B cell (primary cell): ENCODE measurements around the gene C10orf105. TPM values are rescaled to one million over a fixed set of nuclear protein-coding genes. Genes with fewer than 3 reads are reported as not detected.
A peak's percentile ranks its signal among the peaks of the same experiment; 100 is the strongest.

ENCODE experiments used
- ATAC-seq: fragments of 200-7000 bp; cut with Tn5 transposase; one replicate; pipeline ENCODE4 v1.10.0; 2021; ENCODE audit warnings: low read depth, mild to moderate bottlenecking, moderate number of reproducible peaks, moderate library complexity
- CTCF ChIA-PET: fragments of 350-600 bp; sonication (Branson Sonifier 250); formaldehyde crosslinking; loops from one replicate; lab custom pipeline; 2021; ENCODE audit warnings: antibody characterized with exemption, inconsistent platforms; lab: Charles Lee
- POLR2A ChIA-PET: fragments of 350-600 bp; sonication (Branson Sonifier 250); formaldehyde crosslinking; loops from one replicate; lab custom pipeline; 2021; ENCODE audit warnings: antibody characterized with exemption; lab: Charles Lee
- DNase-seq: peaks from one replicate; pipeline ENCODE4 v3.0.0; 2013
- H2AFZ ChIP-seq: 2 replicates; pipeline ENCODE4 v1.6.1; 2012; ENCODE audit warnings: mild to moderate bottlenecking, low read depth, low read length; ENCODE audit not compliant: insufficient read depth, poor library complexity, severe bottlenecking
- H3K27ac ChIP-seq, 2 donors: 1 replicate in 1 of 2; 2 replicates in 1 of 2; pipeline ENCODE4 v1.5.1; 2012 to 2013; ENCODE audit warnings: low read length in 2 of 2, mild to moderate bottlenecking in 2 of 2, moderate library complexity in 1 of 2
- H3K27me3 ChIP-seq, 4 experiments: fragments of 200-600 bp in 1 of 4; sonication (generic) in 1 of 4; replicated peaks in 1 of 4; 1 replicate in 2 of 4; 2 replicates in 2 of 4; pipeline versions ENCODE4 v1.6.1 to v1.7.0; 2013 to 2016; ENCODE audit warnings: low read length in 3 of 4, mild to moderate bottlenecking in 2 of 4, mixed read lengths in 1 of 4, moderate library complexity in 1 of 4; ENCODE audit not compliant: insufficient read depth in 4 of 4, control insufficient read depth in 3 of 4; ENCODE audit errors: control extremely low read depth in 1 of 4
- H3K36me3 ChIP-seq, 2 experiments: replicated peaks in 1 of 2; 1 replicate in 1 of 2; 2 replicates in 1 of 2; pipeline versions ENCODE4 v1.6.1 to v1.7.1; 2013; ENCODE audit warnings: low read length in 1 of 2; ENCODE audit not compliant: insufficient read depth in 2 of 2, control insufficient read depth in 1 of 2; ENCODE audit errors: control extremely low read depth in 1 of 2, extremely low read depth in 1 of 2
- H3K4me1 ChIP-seq, 2 donors: fragments of 200-600 bp in 1 of 2; sonication (generic) in 1 of 2; 1 replicate in 1 of 2; 2 replicates in 1 of 2; pipeline versions ENCODE4 v1.5.1 to v1.6.1; 2013 to 2017; ENCODE audit warnings: low read length in 2 of 2; ENCODE audit not compliant: control insufficient read depth in 2 of 2, insufficient read depth in 2 of 2
- H3K4me2 ChIP-seq: replicated peaks from 2 replicates; pipeline ENCODE3; 2012; ENCODE audit warnings: mild to moderate bottlenecking, low read depth, low read length; ENCODE audit not compliant: poor library complexity, severe bottlenecking
- H3K4me3 ChIP-seq, 5 experiments: fragments of 200-600 bp in 1 of 5; sonication (generic) in 1 of 5; 1 replicate in 3 of 5; 2 replicates in 2 of 5; pipeline versions ENCODE4 v1.5.1 to v1.7.0; 2011 to 2016; ENCODE audit warnings: low read length in 4 of 5, mild to moderate bottlenecking in 4 of 5, low read depth in 2 of 5, control low read depth in 1 of 5, moderate library complexity in 1 of 5; ENCODE audit not compliant: insufficient read depth in 1 of 5; ENCODE audit errors: control extremely low read depth in 1 of 5, extremely low read depth in 1 of 5
- H3K79me2 ChIP-seq: fragments of 200-600 bp; sonication (generic); one replicate; pipeline ENCODE4 v1.6.0; 2016; ENCODE audit warnings: low read length; ENCODE audit not compliant: control insufficient read depth, insufficient read depth
- H3K9ac ChIP-seq: fragments of 200-600 bp; sonication (generic); 2 replicates; pipeline ENCODE4 v1.6.1; 2017; ENCODE audit warnings: mild to moderate bottlenecking, low read length, moderate library complexity
- H3K9me3 ChIP-seq, 3 donors: one replicate each; pipeline versions ENCODE4 v1.6.1 to v1.7.1; 2013; ENCODE audit warnings: low read length in 2 of 3; ENCODE audit not compliant: control insufficient read depth in 2 of 3, insufficient read depth in 1 of 3; ENCODE audit errors: control extremely low read depth in 1 of 3
- H4K20me1 ChIP-seq: 2 replicates; pipeline ENCODE4 v1.6.0; 2012; ENCODE audit warnings: mild to moderate bottlenecking, low read length; ENCODE audit not compliant: insufficient read depth, control insufficient read depth, poor library complexity, severe bottlenecking
- H3K27ac Mint-ChIP-seq: one replicate; pipeline ENCODE4 v1.8.0; 2021; ENCODE audit warnings: mixed read lengths
- H3K27me3 Mint-ChIP-seq: one replicate; pipeline ENCODE4 v1.8.0; 2021; ENCODE audit warnings: mixed read lengths
- H3K4me1 Mint-ChIP-seq: one replicate; pipeline ENCODE4 v1.8.0; 2021; ENCODE audit warnings: mixed read lengths
- H3K4me3 Mint-ChIP-seq: one replicate; pipeline ENCODE4 v1.8.0; 2021; ENCODE audit warnings: mixed read lengths
- H3K9me3 Mint-ChIP-seq: one replicate; pipeline ENCODE4 v1.8.0; 2022; ENCODE audit warnings: mixed read lengths; ENCODE audit not compliant: insufficient read depth
- EZH2 ChIP-seq: IDR thresholded peaks from 2 replicates; pipeline ENCODE4 v1.6.1; 2012; ENCODE audit warnings: borderline replicate concordance, low read depth, mild to moderate bottlenecking, moderate library complexity, low read length; ENCODE audit not compliant: insufficient read depth, poor library complexity, severe bottlenecking
- WGBS: methylation state at CpG from one replicate; pipeline ENCODE4 v1.1.5; 2013; ENCODE audit warnings: missing lambda C conversion rate; ENCODE audit not compliant: insufficient coverage; 5-methylcytosine and 5-hydroxymethylcytosine counted together
- intact Hi-C: fragments of 100-400 bp; cut with micrococcal nuclease; formaldehyde crosslinking; loops from one replicate; pipeline ENCODE4 v1.10.0; 2022
- polyA plus RNA-seq: library from polyadenylated mRNA; depleted of rRNA; stranded (reverse); fragments of >200 nt; gene quantifications from 2 replicates; pipeline ENCODE4 v1.2.3, GENCODE V29; 2012
- total RNA-seq, 2 donors: library from RNA; stranded (reverse); fragments of 120-200 nt in 1 of 2; gene quantifications; 1 replicate in 1 of 2; 2 replicates in 1 of 2; pipeline versions ENCODE4 v1.2.3 to v1.2.4, GENCODE V29; 2013 to 2022
- TF ChIP-seq, protein P1 (sequence below): fragments of 200-600 bp; IDR thresholded peaks from one replicate; pipeline ENCODE4 v1.8.0; 2022; ENCODE audit warnings: antibody characterized with exemption, mild to moderate bottlenecking

The C10orf105 gene
- total and polyA plus RNA-seq, 2 donors (not counting 1 experiment from before 2014, with no cell fraction given) = 0.03 TPM; not detected in 1

DNA sequence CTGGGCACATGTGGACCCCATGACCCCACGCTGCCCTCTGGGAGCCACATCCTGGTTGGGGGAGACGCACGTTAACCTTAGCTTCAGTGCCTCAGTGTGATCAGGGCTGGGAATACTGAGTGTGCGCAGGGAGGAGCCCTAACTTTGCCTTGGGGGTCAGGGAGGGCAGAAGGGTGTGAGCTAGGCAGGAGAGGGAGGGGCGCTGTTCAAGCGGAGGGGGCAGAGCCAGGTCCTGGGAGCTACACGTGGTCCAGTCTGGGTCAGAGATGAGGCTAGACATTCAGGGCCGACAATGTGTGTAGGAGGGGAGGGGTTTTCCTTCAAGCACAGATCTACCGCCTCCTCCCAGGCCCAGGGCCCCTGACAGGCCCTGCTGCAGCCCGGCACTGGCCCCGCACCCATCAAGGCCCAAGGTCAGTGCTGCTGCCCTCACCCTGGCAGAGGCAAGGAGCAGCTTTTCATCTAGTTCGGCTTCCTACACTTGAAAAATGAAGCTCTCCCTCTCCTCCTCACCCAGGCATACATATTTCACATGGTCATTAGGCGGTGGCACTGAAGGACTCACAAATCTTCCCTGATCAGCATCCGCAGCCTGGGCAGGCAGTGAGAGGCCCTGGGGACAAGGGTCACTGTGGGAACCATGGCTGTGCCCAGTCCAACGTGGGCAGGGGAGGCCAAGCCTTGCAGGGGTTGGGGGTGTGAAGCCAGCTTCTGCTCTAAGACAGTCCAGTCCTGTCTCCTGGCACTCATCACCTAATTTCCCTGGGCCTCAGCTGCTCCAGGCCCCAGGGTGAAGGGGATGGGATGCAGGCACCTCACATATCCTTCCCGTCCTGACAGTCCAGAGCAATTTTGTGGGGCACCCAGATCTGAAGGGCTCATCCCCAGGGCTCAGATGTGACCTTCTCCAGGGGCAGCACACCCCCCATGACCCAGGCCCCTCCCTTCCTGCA is 47.3 kb downstream of the C10orf105 start:
- ChIA-PET CTCF (interaction anchor here (1.1 kb wide), 1 partner anchor 24 kb away, joined by 3 read pairs; no protein-coding TSS in a partner anchor), POLR2A (no interaction called here)
- Mint-ChIP-seq H3K9me3 (no peaks in the 10 kb centered on the region), H3K4me3 (no peak overlapping the region), H3K4me1 (peaks cover 10% of the 10 kb centered on the region), H3K27ac (no peak overlapping the region), H3K27me3 (peaks cover 2% of the 10 kb centered on the region)
- intact Hi-C loops = no loop called here
- Histone ChIP-seq H3K79me2 (no peaks in the 10 kb centered on the region), H2AFZ (no peak overlapping the region), H3K9me3 (no peaks in the 10 kb centered on the region), H3K27me3 (no peaks in the 10 kb centered on the region), H3K4me3 (no peak overlapping the region), H4K20me1 (no peaks in the 10 kb centered on the region), H3K9ac (no peak overlapping the region), H3K4me2 (no peak overlapping the region), H3K27ac (no peak overlapping the region), H3K4me1 (peaks cover 10 to 12% of the 10 kb centered on the region in 2 donors), H3K36me3 (no peaks in the 10 kb centered on the region)
- WGBS = 90% methylated on average over 16 of the region's 16 CpGs
- ATAC-seq (no peak), DNase-seq (no peak)
- no peak for TF ChIP-seq EZH2
- TF ChIP-seq, protein P1, sequence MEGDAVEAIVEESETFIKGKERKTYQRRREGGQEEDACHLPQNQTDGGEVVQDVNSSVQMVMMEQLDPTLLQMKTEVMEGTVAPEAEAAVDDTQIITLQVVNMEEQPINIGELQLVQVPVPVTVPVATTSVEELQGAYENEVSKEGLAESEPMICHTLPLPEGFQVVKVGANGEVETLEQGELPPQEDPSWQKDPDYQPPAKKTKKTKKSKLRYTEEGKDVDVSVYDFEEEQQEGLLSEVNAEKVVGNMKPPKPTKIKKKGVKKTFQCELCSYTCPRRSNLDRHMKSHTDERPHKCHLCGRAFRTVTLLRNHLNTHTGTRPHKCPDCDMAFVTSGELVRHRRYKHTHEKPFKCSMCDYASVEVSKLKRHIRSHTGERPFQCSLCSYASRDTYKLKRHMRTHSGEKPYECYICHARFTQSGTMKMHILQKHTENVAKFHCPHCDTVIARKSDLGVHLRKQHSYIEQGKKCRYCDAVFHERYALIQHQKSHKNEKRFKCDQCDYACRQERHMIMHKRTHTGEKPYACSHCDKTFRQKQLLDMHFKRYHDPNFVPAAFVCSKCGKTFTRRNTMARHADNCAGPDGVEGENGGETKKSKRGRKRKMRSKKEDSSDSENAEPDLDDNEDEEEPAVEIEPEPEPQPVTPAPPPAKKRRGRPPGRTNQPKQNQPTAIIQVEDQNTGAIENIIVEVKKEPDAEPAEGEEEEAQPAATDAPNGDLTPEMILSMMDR = no peak

DNA sequence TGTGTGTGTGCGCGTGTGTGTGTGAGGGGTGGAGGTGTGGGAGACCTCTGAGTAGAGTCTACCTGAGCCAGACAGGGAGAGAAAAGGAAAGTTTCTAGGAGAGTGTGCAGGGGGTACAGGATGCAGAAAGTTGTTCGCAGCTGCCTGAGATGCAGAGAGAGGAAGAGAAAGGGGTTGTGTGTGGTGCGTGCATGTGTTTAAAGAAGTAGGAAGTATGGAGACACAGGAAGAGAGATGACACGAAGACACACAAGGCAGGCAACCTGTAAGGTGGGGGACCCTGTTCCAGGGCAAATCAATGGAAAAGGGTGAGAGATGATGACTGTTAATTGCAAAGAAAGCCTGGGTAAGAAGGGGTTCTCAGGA is 52.2 kb downstream of the C10orf105 start:
- peaks cover 17% of the 10 kb centered on the region for H3K4me1 Mint-ChIP-seq
- Histone ChIP-seq H3K4me1 (peaks cover 19 to 22% of the 10 kb centered on the region in 2 donors), H3K79me2 (no peaks in the 10 kb centered on the region), H2AFZ (peak overlapping the region; percentile 64), H3K36me3 (no peaks in the 10 kb centered on the region), H3K27ac (no peak overlapping the region), H3K27me3 (no peaks in the 10 kb centered on the region), H3K9me3 (no peaks in the 10 kb centered on the region), H3K4me2 (peak overlapping the region; percentile 57), H3K4me3 (no peak overlapping the region), H4K20me1 (no peaks in the 10 kb centered on the region), H3K9ac (no peak overlapping the region)
- no peaks in the 10 kb centered on the region for H3K9me3 Mint-ChIP-seq
- ATAC-seq (peak; percentile 67), DNase-seq (no peak)
- POLR2A ChIA-PET = interaction anchor here (1.7 kb wide), 1 partner anchor 106 kb away, joined by 5 read pairs; the partner anchor contains the start of gene VSIR
- CTCF ChIA-PET = interaction anchor here (0.7 to 5.3 kb wide), 6 partner anchors 27 to 283 kb away, joined by 3 to 48 read pairs (median 5); no protein-coding TSS in a partner anchor
- peak overlapping the region; percentile 0 for H3K4me3 Mint-ChIP-seq
- no peak for TF ChIP-seq EZH2
- TF ChIP-seq, protein P1 = no peak
- intact Hi-C loops = loop anchor here (2.0 kb wide), 1 partner anchor 27 kb away; no protein-coding TSS in a partner anchor
- H3K27me3 Mint-ChIP-seq = no peaks in the 10 kb centered on the region
- peak overlapping the region; percentile 2 for H3K27ac Mint-ChIP-seq
- WGBS = 0% methylated on average over 5 of the region's 5 CpGs
